AG04450 (cell line): Measurements from ENCODE around the gene SRRM3. TPM values are rescaled to one million over a fixed set of nuclear protein-coding genes. Genes with fewer than 3 reads are reported as not detected.
"Not testable (repeated sequence)": the region's sequence is repeated elsewhere in the genome, so short reads cannot be mapped to it uniquely, and the experiment has no call there.

ENCODE experiments used
- CTCF ChIA-PET: fragments of 300-600, 350-600 bp; formaldehyde crosslinking; extraction: SDS; loops from one replicate; lab custom pipeline; 2022; ENCODE audit warnings: antibody characterized with exemption, inconsistent platforms; lab: Charles Lee
- POLR2A ChIA-PET: fragments of 350-600 bp; formaldehyde crosslinking; extraction: SDS; loops from one replicate; lab custom pipeline; 2021; ENCODE audit warnings: antibody characterized with exemption, inconsistent platforms; lab: Yijun Ruan, JAX
- DNase-seq: peaks from one replicate; pipeline ENCODE4 v3.0.0-alpha.2; 2011; ENCODE audit warnings: low read depth, low spot score
- H3K27ac ChIP-seq: one replicate; pipeline ENCODE4 v1.5.1; 2012; ENCODE audit warnings: low read depth, low read length, control low read depth
- H3K27me3 ChIP-seq: one replicate; pipeline ENCODE4 v1.6.0; 2012; ENCODE audit warnings: low read length; ENCODE audit not compliant: control insufficient read depth, insufficient read depth
- H3K4me3 ChIP-seq: 2 replicates; pipeline ENCODE4 v1.5.1; 2011; ENCODE audit warnings: mild to moderate bottlenecking, low read depth, low read length, control low read depth
- H3K9me3 ChIP-seq: 2 replicates; pipeline ENCODE4 v1.5.1; 2012; ENCODE audit warnings: low read length; ENCODE audit not compliant: control insufficient read depth, insufficient read depth
- CTCF ChIP-seq: IDR thresholded peaks from 2 replicates; pipeline ENCODE4 v1.5.1; 2011; ENCODE audit warnings: low read depth, low read length, control low read depth, inconsistent platforms
- polyA plus RNA-seq: library from polyadenylated mRNA; depleted of rRNA; stranded (reverse); fragments of >200 nt; gene quantifications from 2 replicates; pipeline ENCODE4 v1.2.3, GENCODE V29; 2011

The SRRM3 gene
- polyA plus RNA-seq, 1 experiment: 1.5 TPM

GRCh38 chr7:76267894-76268183 lies 66.1 kb downstream of the SRRM3 start:
- Histone ChIP-seq H3K9me3 (no peaks in the 10 kb centered on the region), H3K27me3 (peaks cover 50% of the 10 kb centered on the region), H3K4me3 (no peak overlapping the region), H3K27ac (no peak overlapping the region)
- ChIA-PET CTCF (no interaction called here), POLR2A (no interaction called here)
- no peak for DNase-seq
- no peak for TF ChIP-seq CTCF

GRCh38 chr7:76268376-76268775 lies 66.7 kb downstream of the SRRM3 start:
- Histone ChIP-seq H3K27ac (no peak overlapping the region), H3K9me3 (no peaks in the 10 kb centered on the region), H3K27me3 (peaks cover 54% of the 10 kb centered on the region), H3K4me3 (no peak overlapping the region)
- TF ChIP-seq CTCF: no peak
- POLR2A ChIA-PET: no interaction called here
- DNase-seq: no peak
- CTCF ChIA-PET: no interaction called here

- Histone ChIP-seq H3K9me3 (no peaks in the 10 kb centered on the region), H3K4me3 (no peak overlapping the region), H3K27me3 (peaks cover 67% of the 10 kb centered on the region), H3K27ac (no peak overlapping the region)
- TF ChIP-seq CTCF: no peak
- CTCF ChIA-PET: interaction anchor here (0.6 to 1.7 kb wide), 5 partner anchors 17 to 92 kb away, joined by 3 to 5 read pairs (median 4); no protein-coding TSS in a partner anchor
- no peak for DNase-seq
- POLR2A ChIA-PET: no interaction called here
Observed at GRCh38 chr7:76269895-76270294, 68.2 kb downstream of the SRRM3 start.

- H3K27me3 ChIP-seq: peaks cover 77% of the 10 kb centered on the region
- CTCF ChIA-PET: interaction anchor here (0.9 kb wide), 1 partner anchor 9 kb away, joined by 4 read pairs; no protein-coding TSS in a partner anchor
- H3K27ac ChIP-seq, H3K9me3 ChIP-seq, DNase-seq, POLR2A ChIA-PET, H3K4me3 ChIP-seq: not testable (repeated sequence)
Observed at GRCh38 chr7:76271384-76271783, 69.7 kb downstream of the SRRM3 start.

GRCh38 chr7:76272142-76272541 lies 70.4 kb downstream of the SRRM3 start:
- TF ChIP-seq CTCF: no peak
- H3K27me3 ChIP-seq: peaks cover 78% of the 10 kb centered on the region
- no peaks in the 10 kb centered on the region for H3K9me3 ChIP-seq
- CTCF ChIA-PET: no interaction called here
- POLR2A ChIA-PET: interaction anchor here (0.6 kb wide), 1 partner anchor 463 kb away, joined by 4 read pairs; no protein-coding TSS in a partner anchor
- H3K4me3 ChIP-seq: no peak overlapping the region
- DNase-seq: no peak
- H3K27ac ChIP-seq: no peak overlapping the region
